GM12878 (cell line): ENCODE data around the gene AGBL5. TPM values are rescaled to one million over a fixed set of nuclear protein-coding genes. Genes with fewer than 3 reads are reported as not detected.
A peak's percentile ranks its signal among the peaks of the same experiment; 100 is the strongest.

Experiments
- ATAC-seq: fragments of 200-7000 bp; cut with Tn5 transposase; 3 replicates; pipeline ENCODE4 v1.9.1; 2020; ENCODE audit warnings: mild to moderate bottlenecking, moderate library complexity
- BruUV-seq: library from RNA; stranded (reverse); fragments of 400-500 nt; replicated peaks from 2 replicates; lab custom pipeline; 2021; lab: Mats Ljungman, UMichigan
- CTCF ChIA-PET: fragments of 300-600 bp; sonication (Branson Sonifier 250); formaldehyde crosslinking; extraction: SDS; loops from one replicate; lab custom pipeline; 2021; ENCODE audit warnings: inconsistent platforms; lab: Yijun Ruan, JAX
- POLR2A ChIA-PET: fragments of 350-600 bp; formaldehyde crosslinking; extraction: SDS; loops from one replicate; lab custom pipeline; 2021; ENCODE audit warnings: inconsistent platforms; lab: Charles Lee
- RAD21 ChIA-PET: fragments of 300-600 bp; sonication (Branson Sonifier 250); formaldehyde crosslinking; loops from one replicate; lab custom pipeline; 2023; ENCODE audit warnings: antibody characterized with exemption; ENCODE audit not compliant: unreplicated experiment; lab: Charles Lee
- SMC1A ChIA-PET: fragments of 300-600 bp; sonication (Branson Sonifier 250); formaldehyde crosslinking; loops from one replicate; lab custom pipeline; 2023; ENCODE audit not compliant: unreplicated experiment, uncharacterized antibody; lab: Charles Lee
- DNase-seq: peaks from one replicate; pipeline ENCODE4 v3.0.0-alpha.2; 2011; ENCODE audit warnings: low read depth, low spot score
- FAIRE-seq: peaks from 3 replicates; lab custom pipeline; 2011; peaks lifted over from hg19 to GRCh38; lab: Jason Lieb, UNC
- H2AFZ ChIP-seq: 2 replicates; pipeline ENCODE4 v1.6.0; 2011; ENCODE audit warnings: low read depth, low read length, control low read depth; ENCODE audit not compliant: control insufficient read depth
- H3K27ac ChIP-seq: 2 replicates; pipeline ENCODE4 v1.5.1; 2011; ENCODE audit warnings: control low read depth; ENCODE audit not compliant: control insufficient read depth, insufficient read depth
- H3K27me3 ChIP-seq, 2 experiments: replicated peaks in 1 of 2; 2 replicates each; pipeline versions ENCODE4 v1.6.0 to v1.6.1; 2011; ENCODE audit warnings: low read length in 1 of 2; ENCODE audit not compliant: control insufficient read depth in 2 of 2, insufficient read depth in 2 of 2
- H3K36me3 ChIP-seq, 2 experiments: 2 replicates each; pipeline ENCODE4 v1.5.1; 2011; ENCODE audit warnings: low read length in 1 of 2; ENCODE audit not compliant: control insufficient read depth in 2 of 2, insufficient read depth in 2 of 2
- H3K4me1 ChIP-seq: 2 replicates; pipeline ENCODE4 v1.6.1; 2011; ENCODE audit warnings: mild to moderate bottlenecking, low read length, moderate library complexity, mixed read lengths; ENCODE audit not compliant: control insufficient read depth, insufficient read depth
- H3K4me2 ChIP-seq: 2 replicates; pipeline ENCODE4 v1.6.0; 2011; ENCODE audit warnings: control low read depth; ENCODE audit not compliant: control insufficient read depth, insufficient read depth
- H3K4me3 ChIP-seq: fragments of 200-600 bp; sonication (generic); 2 replicates; pipeline ENCODE4 v1.5.1; 2016
- H3K79me2 ChIP-seq: 2 replicates; pipeline ENCODE4 v1.6.0; 2011; ENCODE audit warnings: low read length; ENCODE audit not compliant: control insufficient read depth, insufficient read depth
- H3K9ac ChIP-seq: 2 replicates; pipeline ENCODE4 v1.8.0; 2011; ENCODE audit warnings: low read length, control low read depth, mixed read lengths; ENCODE audit not compliant: control insufficient read depth, insufficient read depth
- H3K9me3 ChIP-seq: replicated peaks from 3 replicates; pipeline ENCODE4 v1.5.1; 2011; ENCODE audit warnings: mild to moderate bottlenecking, low read length; ENCODE audit not compliant: control insufficient read depth, insufficient read depth
- H4K20me1 ChIP-seq: 2 replicates; pipeline ENCODE4 v1.6.0; 2011; ENCODE audit not compliant: control insufficient read depth, insufficient read depth
- NFYA ChIP-seq: IDR thresholded peaks from 2 replicates; pipeline ENCODE4 v1.6.1; 2011; ENCODE audit warnings: low read depth, mild to moderate bottlenecking, low read length, improper control_type of control experiment, borderline replicate concordance
- PAX5 ChIP-seq: IDR thresholded peaks from 2 replicates; pipeline ENCODE4 v1.6.1; 2011; ENCODE audit warnings: low read depth, low read length, borderline replicate concordance
- POLR2AphosphoS5 ChIP-seq: IDR thresholded peaks from 2 replicates; pipeline ENCODE4 v1.6.1; 2011; ENCODE audit warnings: mild to moderate bottlenecking, low read length, inconsistent platforms
- RB1 ChIP-seq: fragments of 450-650 bp; formaldehyde crosslinking; IDR thresholded peaks from 2 replicates; pipeline ENCODE4 v1.6.1; 2017; ENCODE audit warnings: mild to moderate bottlenecking, borderline replicate concordance
- RELA ChIP-seq: fragments of 450-650 bp; IDR thresholded peaks from 2 replicates; pipeline ENCODE4 v1.8.0; 2014; ENCODE audit warnings: borderline replicate concordance; ENCODE audit not compliant: partially characterized antibody
- SMC3 ChIP-seq: IDR thresholded peaks from 2 replicates; pipeline ENCODE4 v1.6.1; 2011; ENCODE audit warnings: low read length, improper control_type of control experiment, borderline replicate concordance
- TCF7 ChIP-seq: IDR thresholded peaks from 2 replicates; pipeline ENCODE4 v1.6.1; 2014; ENCODE audit warnings: antibody characterized with exemption, borderline replicate concordance
- WGBS: methylation state at CpG from one replicate; pipeline ENCODE4 v1.1.6; 2016; ENCODE audit warnings: low lambda C conversion rate; ENCODE audit not compliant: insufficient replicate concordance, insufficient coverage; ENCODE audit errors: missing lambda C conversion rate; 5-methylcytosine and 5-hydroxymethylcytosine counted together
- in situ Hi-C: fragments of 300-500 bp; cut with MboI; formaldehyde crosslinking; loops from 9 replicates; pipeline ENCODE4 v1.14.3; 2018; ENCODE audit warnings: mixed read lengths
- intact Hi-C: fragments of 100-400 bp; cut with micrococcal nuclease; formaldehyde crosslinking; loops from one replicate; pipeline ENCODE4 v1.14.2; 2022; ENCODE audit not compliant: unreplicated experiment
- polyA plus RNA-seq, 11 experiments: library from polyadenylated mRNA; depleted of rRNA in 4 of 11; unstranded in 6 of 11; stranded (reverse) in 5 of 11; fragments of >200 nt; fragmentation: Nextera tagmentation in 4 of 11; fragmentation: Illumina TruSeq in 1 of 11; extraction: Ambion mirVana in 4 of 11; extraction: Trizol in 1 of 11; gene quantifications; 1 replicate in 1 of 11; 2 replicates in 10 of 11; pipeline versions ENCODE4 v1.2.1 to v1.2.3, GENCODE V29; 2011 to 2016; ENCODE audit warnings: inconsistent platforms in 2 of 11, missing spikeins in 2 of 11, low read depth in 1 of 11
- total RNA-seq, 4 experiments: library from RNA; depleted of rRNA in 3 of 4; stranded (reverse); fragments of >200 nt in 3 of 4; fragmentation: Illumina TruSeq in 1 of 4; extraction: Trizol in 1 of 4; gene quantifications; 2 replicates each; pipeline versions ENCODE4 v1.2.1 to v1.2.3, GENCODE V29; 2013 to 2021
- TF ChIP-seq, protein P1 (sequence below): IDR thresholded peaks from 2 replicates; pipeline ENCODE4 v1.6.1; 2012; ENCODE audit warnings: improper control_type of control experiment, low read depth, low read length; ENCODE audit not compliant: insufficient replicate concordance
- TF ChIP-seq, protein P2 (sequence below): fragments of 450-650 bp; formaldehyde crosslinking; IDR thresholded peaks from 2 replicates; pipeline ENCODE4 v1.4.0; 2022; ENCODE audit warnings: mild to moderate bottlenecking, moderate library complexity
- TF ChIP-seq, protein P3 (sequence below): fragments of 450-650 bp; IDR thresholded peaks from 2 replicates; pipeline ENCODE4 v1.6.1; 2018; ENCODE audit warnings: mild to moderate bottlenecking, low read depth, moderate library complexity; ENCODE audit not compliant: partially characterized antibody

The AGBL5 gene
- total and polyA plus RNA-seq, 10 of the 15 experiments (the other 5 are each of a cell fraction or from before 2014, with no cell fraction given) = 1.9 to 28.5 (median 19.5) TPM

DNA sequence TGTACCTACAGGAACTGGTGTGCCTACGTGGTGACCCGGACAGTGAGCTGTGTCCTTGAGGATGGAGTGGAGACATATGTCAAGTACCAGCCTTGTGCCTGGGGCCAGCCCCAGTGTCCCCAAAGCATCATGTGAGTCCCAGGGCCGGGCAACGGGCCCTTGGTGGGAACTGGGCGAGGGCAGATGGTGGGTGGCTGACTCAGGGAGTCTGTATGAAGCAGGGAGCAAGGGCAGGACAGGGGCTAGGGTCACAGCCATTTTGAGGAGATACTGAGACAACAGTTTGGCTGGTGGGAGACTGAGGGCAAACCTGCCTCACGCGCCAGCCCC lies 28.6 kb downstream of the AGBL5 start (continued):
- TF ChIP-seq, protein P1, sequence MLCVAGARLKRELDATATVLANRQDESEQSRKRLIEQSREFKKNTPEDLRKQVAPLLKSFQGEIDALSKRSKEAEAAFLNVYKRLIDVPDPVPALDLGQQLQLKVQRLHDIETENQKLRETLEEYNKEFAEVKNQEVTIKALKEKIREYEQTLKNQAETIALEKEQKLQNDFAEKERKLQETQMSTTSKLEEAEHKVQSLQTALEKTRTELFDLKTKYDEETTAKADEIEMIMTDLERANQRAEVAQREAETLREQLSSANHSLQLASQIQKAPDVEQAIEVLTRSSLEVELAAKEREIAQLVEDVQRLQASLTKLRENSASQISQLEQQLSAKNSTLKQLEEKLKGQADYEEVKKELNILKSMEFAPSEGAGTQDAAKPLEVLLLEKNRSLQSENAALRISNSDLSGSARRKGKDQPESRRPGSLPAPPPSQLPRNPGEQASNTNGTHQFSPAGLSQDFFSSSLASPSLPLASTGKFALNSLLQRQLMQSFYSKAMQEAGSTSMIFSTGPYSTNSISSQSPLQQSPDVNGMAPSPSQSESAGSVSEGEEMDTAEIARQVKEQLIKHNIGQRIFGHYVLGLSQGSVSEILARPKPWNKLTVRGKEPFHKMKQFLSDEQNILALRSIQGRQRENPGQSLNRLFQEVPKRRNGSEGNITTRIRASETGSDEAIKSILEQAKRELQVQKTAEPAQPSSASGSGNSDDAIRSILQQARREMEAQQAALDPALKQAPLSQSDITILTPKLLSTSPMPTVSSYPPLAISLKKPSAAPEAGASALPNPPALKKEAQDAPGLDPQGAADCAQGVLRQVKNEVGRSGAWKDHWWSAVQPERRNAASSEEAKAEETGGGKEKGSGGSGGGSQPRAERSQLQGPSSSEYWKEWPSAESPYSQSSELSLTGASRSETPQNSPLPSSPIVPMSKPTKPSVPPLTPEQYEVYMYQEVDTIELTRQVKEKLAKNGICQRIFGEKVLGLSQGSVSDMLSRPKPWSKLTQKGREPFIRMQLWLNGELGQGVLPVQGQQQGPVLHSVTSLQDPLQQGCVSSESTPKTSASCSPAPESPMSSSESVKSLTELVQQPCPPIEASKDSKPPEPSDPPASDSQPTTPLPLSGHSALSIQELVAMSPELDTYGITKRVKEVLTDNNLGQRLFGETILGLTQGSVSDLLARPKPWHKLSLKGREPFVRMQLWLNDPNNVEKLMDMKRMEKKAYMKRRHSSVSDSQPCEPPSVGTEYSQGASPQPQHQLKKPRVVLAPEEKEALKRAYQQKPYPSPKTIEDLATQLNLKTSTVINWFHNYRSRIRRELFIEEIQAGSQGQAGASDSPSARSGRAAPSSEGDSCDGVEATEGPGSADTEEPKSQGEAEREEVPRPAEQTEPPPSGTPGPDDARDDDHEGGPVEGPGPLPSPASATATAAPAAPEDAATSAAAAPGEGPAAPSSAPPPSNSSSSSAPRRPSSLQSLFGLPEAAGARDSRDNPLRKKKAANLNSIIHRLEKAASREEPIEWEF = no peak
- TF ChIP-seq SMC3 (no peak), PAX5 (no peak), NFYA (no peak)

DNA sequence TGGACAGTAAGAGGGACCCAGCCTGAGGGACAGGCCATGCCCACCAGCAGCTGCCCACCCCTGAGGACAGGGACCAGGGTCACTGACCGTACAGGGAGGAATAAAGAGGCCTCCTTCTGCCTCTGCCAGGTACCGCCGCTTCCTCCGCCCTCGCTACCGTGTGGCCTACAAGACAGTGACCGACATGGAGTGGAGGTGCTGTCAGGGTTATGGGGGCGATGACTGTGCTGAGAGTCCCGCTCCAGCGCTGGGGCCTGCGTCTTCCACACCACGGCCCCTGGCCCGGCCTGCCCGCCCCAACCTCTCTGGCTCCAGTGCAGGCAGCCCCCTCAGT lies 29.1 kb downstream of the AGBL5 start:
- Histone ChIP-seq H3K4me3 (no peak overlapping the region), H3K36me3 (no peaks in the 10 kb centered on the region), H3K9ac (no peak overlapping the region), H3K27ac (no peak overlapping the region), H3K27me3 (no peaks in the 10 kb centered on the region), H4K20me1 (no peaks in the 10 kb centered on the region), H3K79me2 (no peaks in the 10 kb centered on the region), H2AFZ (peak overlapping the region; percentile 91), H3K9me3 (no peaks in the 10 kb centered on the region), H3K4me1 (peaks cover 34% of the 10 kb centered on the region), H3K4me2 (peak overlapping the region; percentile 94; the same call in 1 of the 2 replicates)
- BruUV-seq = no TSS peak
- CTCF ChIA-PET = interaction anchor here (0.9 to 8.6 kb wide), 10 partner anchors 8 to 242 kb away, joined by 3 to 85 read pairs (median 6); partner anchors contain the start of genes AGBL5, MPV17 and OST4
- ATAC-seq (no peak), DNase-seq (no peak), FAIRE-seq (no peak)
- RAD21 ChIA-PET = interaction anchor here (0.9 to 2.3 kb wide), 7 partner anchors 8 to 234 kb away, joined by 3 to 22 read pairs (median 4); partner anchors contain the start of genes AGBL5 and OST4
- in situ Hi-C loops = loop anchor here (10.0 kb wide), 1 partner anchor 116 kb away; no protein-coding TSS in a partner anchor
- POLR2A ChIA-PET = interaction anchor here (0.5 to 4.9 kb wide), 11 partner anchors 8 to 290 kb away, joined by 3 to 43 read pairs (median 3); partner anchors contain the start of genes AGBL5, EIF2B4, OST4 and SNX17
- intact Hi-C loops = loop anchor here (2.0 kb wide), 1 partner anchor 48 kb away; the partner anchor contains the start of gene TMEM214
- SMC1A ChIA-PET = interaction anchor here (0.6 to 3.6 kb wide), 4 partner anchors 8 to 34 kb away, joined by 3 to 19 read pairs (median 8); partner anchors contain the start of genes AGBL5 and OST4
- WGBS = 95% methylated on average over 14 of the region's 14 CpGs
- TF ChIP-seq POLR2AphosphoS5 (no peak), RELA (no peak), NFYA (no peak), RB1 (no peak), TCF7 (no peak)
- TF ChIP-seq, protein P2, sequence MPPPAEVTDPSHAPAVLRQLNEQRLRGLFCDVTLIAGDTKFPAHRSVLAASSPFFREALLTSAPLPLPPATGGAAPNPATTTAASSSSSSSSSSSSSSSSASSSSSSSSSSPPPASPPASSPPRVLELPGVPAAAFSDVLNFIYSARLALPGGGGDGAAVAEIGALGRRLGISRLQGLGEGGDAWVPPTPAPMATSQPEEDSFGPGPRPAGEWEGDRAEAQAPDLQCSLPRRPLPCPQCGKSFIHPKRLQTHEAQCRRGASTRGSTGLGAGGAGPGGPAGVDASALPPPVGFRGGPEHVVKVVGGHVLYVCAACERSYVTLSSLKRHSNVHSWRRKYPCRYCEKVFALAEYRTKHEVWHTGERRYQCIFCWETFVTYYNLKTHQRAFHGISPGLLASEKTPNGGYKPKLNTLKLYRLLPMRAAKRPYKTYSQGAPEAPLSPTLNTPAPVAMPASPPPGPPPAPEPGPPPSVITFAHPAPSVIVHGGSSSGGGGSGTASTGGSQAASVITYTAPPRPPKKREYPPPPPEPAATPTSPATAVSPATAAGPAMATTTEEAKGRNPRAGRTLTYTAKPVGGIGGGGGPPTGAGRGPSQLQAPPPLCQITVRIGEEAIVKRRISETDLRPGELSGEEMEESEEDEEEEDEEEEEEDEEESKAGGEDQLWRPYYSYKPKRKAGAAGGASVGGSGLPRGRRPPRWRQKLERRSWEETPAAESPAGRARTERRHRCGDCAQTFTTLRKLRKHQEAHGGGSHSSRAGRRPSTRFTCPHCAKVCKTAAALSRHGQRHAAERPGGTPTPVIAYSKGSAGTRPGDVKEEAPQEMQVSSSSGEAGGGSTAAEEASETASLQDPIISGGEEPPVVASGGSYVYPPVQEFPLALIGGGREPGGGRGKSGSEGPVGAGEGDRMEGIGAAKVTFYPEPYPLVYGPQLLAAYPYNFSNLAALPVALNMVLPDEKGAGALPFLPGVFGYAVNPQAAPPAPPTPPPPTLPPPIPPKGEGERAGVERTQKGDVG = no peak
- TF ChIP-seq, protein P3, sequence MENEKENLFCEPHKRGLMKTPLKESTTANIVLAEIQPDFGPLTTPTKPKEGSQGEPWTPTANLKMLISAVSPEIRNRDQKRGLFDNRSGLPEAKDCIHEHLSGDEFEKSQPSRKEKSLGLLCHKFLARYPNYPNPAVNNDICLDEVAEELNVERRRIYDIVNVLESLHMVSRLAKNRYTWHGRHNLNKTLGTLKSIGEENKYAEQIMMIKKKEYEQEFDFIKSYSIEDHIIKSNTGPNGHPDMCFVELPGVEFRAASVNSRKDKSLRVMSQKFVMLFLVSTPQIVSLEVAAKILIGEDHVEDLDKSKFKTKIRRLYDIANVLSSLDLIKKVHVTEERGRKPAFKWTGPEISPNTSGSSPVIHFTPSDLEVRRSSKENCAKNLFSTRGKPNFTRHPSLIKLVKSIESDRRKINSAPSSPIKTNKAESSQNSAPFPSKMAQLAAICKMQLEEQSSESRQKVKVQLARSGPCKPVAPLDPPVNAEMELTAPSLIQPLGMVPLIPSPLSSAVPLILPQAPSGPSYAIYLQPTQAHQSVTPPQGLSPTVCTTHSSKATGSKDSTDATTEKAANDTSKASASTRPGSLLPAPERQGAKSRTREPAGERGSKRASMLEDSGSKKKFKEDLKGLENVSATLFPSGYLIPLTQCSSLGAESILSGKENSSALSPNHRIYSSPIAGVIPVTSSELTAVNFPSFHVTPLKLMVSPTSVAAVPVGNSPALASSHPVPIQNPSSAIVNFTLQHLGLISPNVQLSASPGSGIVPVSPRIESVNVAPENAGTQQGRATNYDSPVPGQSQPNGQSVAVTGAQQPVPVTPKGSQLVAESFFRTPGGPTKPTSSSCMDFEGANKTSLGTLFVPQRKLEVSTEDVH = no peak
